Measurements from ENCODE around the gene MIER2. TPM values are rescaled to one million over a fixed set of nuclear protein-coding genes. Genes with fewer than 3 reads are reported as not detected.

The MIER2 gene
- total and polyA plus RNA-seq, 8 donors, result 5.8 to 29.6 (median 13.2) TPM

DNA sequence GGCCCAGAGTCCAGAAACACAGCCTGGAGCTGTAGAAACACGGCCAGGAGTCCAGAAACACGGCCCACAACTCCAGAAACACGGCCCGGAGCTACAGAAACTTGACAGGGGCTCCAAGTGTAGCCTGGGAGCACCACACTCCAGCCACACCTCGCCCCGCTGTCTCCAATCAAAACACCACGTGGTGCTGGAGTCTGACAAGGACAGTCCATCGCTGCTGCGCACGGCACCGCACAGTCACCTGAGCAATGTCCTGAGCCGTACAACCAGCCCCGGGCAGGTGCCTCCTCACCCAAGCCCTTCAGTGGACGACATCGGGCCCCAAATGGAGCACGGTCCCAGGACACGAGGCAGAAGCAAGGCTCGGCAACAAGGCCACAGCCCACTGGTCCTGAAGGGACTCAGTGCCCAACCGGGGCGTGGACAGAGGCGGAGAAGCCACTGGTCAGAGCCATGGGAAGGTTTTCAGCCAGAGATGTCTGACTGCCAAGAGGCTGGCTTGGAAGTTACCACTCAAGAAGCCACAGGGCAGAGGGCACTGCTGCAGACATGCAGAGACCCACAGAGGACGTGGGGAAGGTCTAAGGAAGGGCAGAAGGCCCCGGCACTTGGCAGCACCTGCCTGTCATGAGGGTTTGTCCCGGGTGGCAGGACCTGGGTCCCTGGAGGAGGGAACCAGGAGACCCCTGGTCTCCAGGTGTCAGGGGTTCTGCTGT, 33.7 kb downstream of the MIER2 start:
- Histone ChIP-seq H3K9me3 (no peaks in the 10 kb centered on the region), H3K27me3 (no peaks in the 10 kb centered on the region), H3K27ac (peak overlapping the region in 3 of 5 donors; percentile 29 to 45 (median 45)), H3K4me3 (peak overlapping the region; percentile 18 to 31 (median 25)), H3K4me1 (no peaks in the 10 kb centered on the region), H3K36me3 (peaks cover 57 to 90% (median 87%) of the 10 kb centered on the region in 4 donors)
- peak in 1 of 2 donors; percentile 18 for DNase-seq
- intact Hi-C loops (cut with DNase I; ENCODE audit: low total_unique reads), result no loop called here
- TF ChIP-seq POLR2AphosphoS5 (IDR thresholded peaks at IDR 0.05) (no peak), EP300 (IDR thresholded peaks at IDR 0.05) (no peak), POLR2A (IDR thresholded peaks at IDR 0.05) (no peak)
- TF ChIP-seq, protein P1, sequence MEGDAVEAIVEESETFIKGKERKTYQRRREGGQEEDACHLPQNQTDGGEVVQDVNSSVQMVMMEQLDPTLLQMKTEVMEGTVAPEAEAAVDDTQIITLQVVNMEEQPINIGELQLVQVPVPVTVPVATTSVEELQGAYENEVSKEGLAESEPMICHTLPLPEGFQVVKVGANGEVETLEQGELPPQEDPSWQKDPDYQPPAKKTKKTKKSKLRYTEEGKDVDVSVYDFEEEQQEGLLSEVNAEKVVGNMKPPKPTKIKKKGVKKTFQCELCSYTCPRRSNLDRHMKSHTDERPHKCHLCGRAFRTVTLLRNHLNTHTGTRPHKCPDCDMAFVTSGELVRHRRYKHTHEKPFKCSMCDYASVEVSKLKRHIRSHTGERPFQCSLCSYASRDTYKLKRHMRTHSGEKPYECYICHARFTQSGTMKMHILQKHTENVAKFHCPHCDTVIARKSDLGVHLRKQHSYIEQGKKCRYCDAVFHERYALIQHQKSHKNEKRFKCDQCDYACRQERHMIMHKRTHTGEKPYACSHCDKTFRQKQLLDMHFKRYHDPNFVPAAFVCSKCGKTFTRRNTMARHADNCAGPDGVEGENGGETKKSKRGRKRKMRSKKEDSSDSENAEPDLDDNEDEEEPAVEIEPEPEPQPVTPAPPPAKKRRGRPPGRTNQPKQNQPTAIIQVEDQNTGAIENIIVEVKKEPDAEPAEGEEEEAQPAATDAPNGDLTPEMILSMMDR (IDR thresholded peaks at IDR 0.05), result no peak
- 83 to 93% (median 89%) methylated on average over 16 to 24 of the region's 24 CpGs for WGBS, 5 donors

DNA sequence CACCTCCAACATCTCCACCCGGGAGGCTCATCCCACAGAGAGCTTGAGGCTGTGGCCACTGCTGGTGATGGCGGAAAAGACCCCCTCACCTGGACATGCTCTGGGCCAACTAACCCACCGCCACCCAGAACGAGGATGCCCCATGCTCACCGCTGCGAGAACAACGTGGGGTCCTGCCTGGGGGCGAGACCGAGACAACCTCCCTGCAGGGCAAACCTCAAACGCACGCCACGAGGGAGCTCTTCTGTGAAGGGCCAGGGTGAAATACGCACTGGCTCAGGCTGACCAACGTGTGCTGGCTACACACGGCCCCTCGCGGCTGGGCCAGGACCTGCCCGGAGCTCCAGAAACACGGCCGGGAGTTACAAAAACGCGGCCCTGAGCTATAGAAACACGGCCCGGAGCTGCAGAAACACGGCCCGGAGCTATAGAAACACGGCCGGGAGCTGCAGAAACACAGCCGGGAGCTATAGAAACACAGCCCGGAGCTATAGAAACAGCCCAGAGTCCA, 34.4 kb downstream of the MIER2 start:
- DNase-seq, result peak; percentile 21 to 82
- no peak for TF ChIP-seq POLR2A (IDR thresholded peaks at IDR 0.05)
- TF ChIP-seq EP300 (IDR thresholded peaks at IDR 0.05), result no peak
- TF ChIP-seq, protein P1 (IDR thresholded peaks at IDR 0.05), result no peak
- TF ChIP-seq POLR2AphosphoS5 (IDR thresholded peaks at IDR 0.05), result no peak
- WGBS, 5 donors, result 47 to 92% (median 65%) methylated on average over 17 to 30 of the region's 30 CpGs
- no peaks in the 10 kb centered on the region for H3K4me1 ChIP-seq
- H3K36me3 ChIP-seq, result peaks cover 61 to 90% (median 88%) of the 10 kb centered on the region in 4 donors
- intact Hi-C loops (cut with DNase I; ENCODE audit: low total_unique reads), result no loop called here
- no peaks in the 10 kb centered on the region for H3K27me3 ChIP-seq
- H3K9me3 ChIP-seq, result no peaks in the 10 kb centered on the region
- peak overlapping the region in 3 of 5 donors; percentile 29 to 45 (median 45) for H3K27ac ChIP-seq
- H3K4me3 ChIP-seq, result peak overlapping the region; percentile 9 to 31 (median 21)

DNA sequence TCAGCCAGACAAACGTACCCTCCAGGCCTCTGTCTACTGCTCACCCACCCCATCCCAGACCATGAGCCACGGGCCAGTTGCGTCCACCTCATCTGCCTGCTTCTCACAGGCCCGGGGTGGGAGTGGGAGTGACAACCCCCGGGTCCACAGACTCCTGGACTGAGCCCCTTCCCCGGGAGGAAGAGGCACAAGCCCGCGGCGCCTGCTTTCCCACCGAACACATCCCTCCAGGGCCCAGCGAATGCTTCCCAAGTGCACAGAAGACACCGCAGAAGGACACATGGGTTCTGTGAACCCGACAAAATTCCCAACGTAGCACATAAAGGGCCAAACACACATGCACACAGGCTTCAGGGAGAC, 35.4 kb downstream of the MIER2 start:
- intact Hi-C loops (cut with DNase I; ENCODE audit: low total_unique reads), result no loop called here
- DNase-seq, result peak in 1 of 2 donors; percentile 24
- H3K4me3 ChIP-seq, result peak overlapping the region in 3 of 4 donors; percentile 1 to 24 (median 19)
- no peak overlapping the region for H3K27ac ChIP-seq
- WGBS, 5 donors, result 77 to 89% (median 84%) methylated on average over 13 to 14 of the region's 14 CpGs
- peaks cover 58 to 90% (median 87%) of the 10 kb centered on the region in 4 donors for H3K36me3 ChIP-seq
- H3K9me3 ChIP-seq, result no peaks in the 10 kb centered on the region
- TF ChIP-seq EP300 (IDR thresholded peaks at IDR 0.05) (no peak), POLR2AphosphoS5 (IDR thresholded peaks at IDR 0.05) (no peak), POLR2A (IDR thresholded peaks at IDR 0.05) (no peak)
- TF ChIP-seq, protein P1 (IDR thresholded peaks at IDR 0.05), result no peak
- H3K27me3 ChIP-seq, result no peaks in the 10 kb centered on the region
- H3K4me1 ChIP-seq, result no peaks in the 10 kb centered on the region

DNA sequence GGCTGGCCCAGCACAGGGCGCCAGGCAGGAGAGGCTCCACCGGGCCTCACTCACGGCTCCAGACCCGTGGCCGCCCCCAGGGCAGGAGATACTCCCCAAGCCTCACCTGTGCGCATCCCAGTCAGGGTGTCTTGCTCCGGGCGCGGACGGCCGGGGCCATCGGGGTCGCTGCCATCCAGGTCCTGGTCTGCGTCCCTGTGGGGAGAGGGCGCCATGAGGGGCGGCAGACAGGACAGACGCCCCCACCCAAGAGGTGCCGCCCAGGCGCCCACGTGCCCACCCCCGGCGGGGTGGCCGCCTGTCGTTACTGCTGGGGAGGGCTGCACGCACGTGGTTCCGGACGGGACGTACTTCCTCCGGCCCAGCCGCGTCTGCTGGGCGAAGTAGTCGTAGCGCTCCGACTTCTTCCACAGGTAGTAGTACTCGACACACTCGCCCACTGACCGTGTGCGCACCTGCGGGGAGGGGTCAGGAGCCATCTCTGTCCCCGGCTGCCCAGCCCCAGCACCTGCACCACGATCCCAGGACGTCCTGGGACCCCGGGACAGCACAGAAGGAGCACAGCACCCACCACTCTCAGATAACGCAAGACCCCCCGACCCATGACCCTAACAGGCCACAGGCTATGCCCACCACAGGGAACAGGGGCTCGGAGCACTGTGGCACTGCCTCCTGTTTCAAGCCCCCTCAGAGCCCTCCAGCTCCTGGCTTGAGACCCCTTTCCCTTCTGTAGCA, 36.0 kb downstream of the MIER2 start:
- H3K36me3 ChIP-seq, result peaks cover 54 to 84% (median 82%) of the 10 kb centered on the region in 4 donors
- WGBS, 5 donors, result 89 to 97% (median 93%) methylated on average over 30 to 48 of the region's 48 CpGs
- DNase-seq, result peak in 1 of 2 donors; percentile 8
- H3K4me1 ChIP-seq, result no peaks in the 10 kb centered on the region
- intact Hi-C loops (cut with DNase I; ENCODE audit: low total_unique reads), result no loop called here
- no peaks in the 10 kb centered on the region for H3K9me3 ChIP-seq
- no peaks in the 10 kb centered on the region for H3K27me3 ChIP-seq
- H3K4me3 ChIP-seq, result peak overlapping the region in 3 of 4 donors; percentile 1 to 24 (median 19)
- peak overlapping the region in 1 of 5 donors; percentile 25 for H3K27ac ChIP-seq
- no peak for TF ChIP-seq POLR2AphosphoS5 (IDR thresholded peaks at IDR 0.05)
- no peak for TF ChIP-seq EP300 (IDR thresholded peaks at IDR 0.05)
- TF ChIP-seq POLR2A (IDR thresholded peaks at IDR 0.05), result no peak
- TF ChIP-seq, protein P1 (IDR thresholded peaks at IDR 0.05), result no peak

Data from stomach (tissue), 9 donors.